Loucy (cell line): ENCODE measurements around the gene KIF18A.

ENCODE experiments used
- H2AFZ ChIP-seq: fragments of 200-600 bp; sonication (generic); 2 replicates; pipeline ENCODE4 v1.6.0; 2016; ENCODE audit warnings: antibody characterized with exemption, mild to moderate bottlenecking, low read length, moderate library complexity
- H3F3A ChIP-seq: fragments of 200-600 bp; 2 replicates; pipeline ENCODE4 v1.6.0; 2016; ENCODE audit warnings: antibody characterized with exemption, low read depth, mild to moderate bottlenecking
- H3K27me3 ChIP-seq: fragments of 200-600 bp; sonication (generic); 2 replicates; pipeline ENCODE4 v1.6.1; 2014; ENCODE audit warnings: low read length, mild to moderate bottlenecking; ENCODE audit not compliant: insufficient read depth, poor library complexity, severe bottlenecking
- H3K36me3 ChIP-seq: fragments of 200-600 bp; sonication (generic); 2 replicates; pipeline ENCODE4 v1.6.1; 2016; ENCODE audit warnings: low read length; ENCODE audit not compliant: insufficient read depth
- H3K4me1 ChIP-seq: fragments of 200-600 bp; sonication (generic); 2 replicates; pipeline ENCODE4 v1.5.1; 2014; ENCODE audit warnings: low read length, mild to moderate bottlenecking; ENCODE audit not compliant: insufficient read depth, poor library complexity, severe bottlenecking
- H3K4me2 ChIP-seq: fragments of 200-600 bp; sonication (generic); 2 replicates; pipeline ENCODE4 v1.6.0; 2014; ENCODE audit warnings: antibody characterized with exemption, low read length, low read depth, mild to moderate bottlenecking; ENCODE audit not compliant: poor library complexity, severe bottlenecking
- H3K4me3 ChIP-seq: fragments of 200-600 bp; sonication (generic); 2 replicates; pipeline ENCODE4 v1.5.1; 2014; ENCODE audit warnings: low read length, mild to moderate bottlenecking, mixed read lengths; ENCODE audit not compliant: poor library complexity, severe bottlenecking
- H3K79me2 ChIP-seq: fragments of 200-600 bp; sonication (generic); 2 replicates; pipeline ENCODE4 v1.6.1; 2014; ENCODE audit warnings: low read length; ENCODE audit not compliant: insufficient read depth
- H3K9ac ChIP-seq: fragments of 200-600 bp; sonication (generic); 2 replicates; pipeline ENCODE4 v1.6.0; 2014; ENCODE audit warnings: mild to moderate bottlenecking, low read depth, low read length, moderate library complexity; ENCODE audit not compliant: poor library complexity, severe bottlenecking
- H3K9me2 ChIP-seq: fragments of 200-600 bp; sonication (generic); replicated peaks from 2 replicates; pipeline ENCODE4 v1.6.1; 2016; ENCODE audit warnings: low read depth, low read length, mixed read lengths
- H3K9me3 ChIP-seq: fragments of 200-600 bp; sonication (generic); 2 replicates; pipeline ENCODE4 v1.6.1; 2014; ENCODE audit warnings: mild to moderate bottlenecking, antibody characterized with exemption, low read length, low read depth; ENCODE audit not compliant: insufficient read depth
- H4K20me1 ChIP-seq: fragments of 200-600 bp; sonication (generic); 2 replicates; pipeline ENCODE4 v1.6.0; 2014; ENCODE audit warnings: antibody characterized with exemption, low read length, mild to moderate bottlenecking; ENCODE audit not compliant: insufficient read depth, poor library complexity, severe bottlenecking
- CTCF ChIP-seq: fragments of 200-600 bp; sonication (generic); conservative IDR thresholded peaks from 2 replicates; pipeline ENCODE4 v1.5.1; 2014; ENCODE audit warnings: mild to moderate bottlenecking, antibody characterized with exemption, low read length
- EZH2phosphoT487 ChIP-seq: fragments of 200-600 bp; IDR thresholded peaks from 2 replicates; pipeline ENCODE4 v1.6.1; 2018; ENCODE audit warnings: antibody characterized with exemption, mild to moderate bottlenecking, moderate library complexity, borderline replicate concordance

The KIF18A gene

GRCh38 chr11:28009996-28010395, 98.0 kb downstream of the KIF18A start:
- H3K9me2 ChIP-seq, result no peaks in the 10 kb centered on the region
- no peak overlapping the region for H3K9ac ChIP-seq
- H3K9me3 ChIP-seq, result no peaks in the 10 kb centered on the region
- H2AFZ ChIP-seq, result no peak overlapping the region
- H3K79me2 ChIP-seq, result no peaks in the 10 kb centered on the region
- H3K4me3 ChIP-seq, result no peak overlapping the region
- H3F3A ChIP-seq, result no peaks in the 10 kb centered on the region
- no peak overlapping the region for H3K4me2 ChIP-seq
- no peaks in the 10 kb centered on the region for H3K4me1 ChIP-seq
- TF ChIP-seq EZH2phosphoT487 (no peak), CTCF (no peak)
- no peaks in the 10 kb centered on the region for H3K27me3 ChIP-seq
- no peaks in the 10 kb centered on the region for H3K36me3 ChIP-seq
- H4K20me1 ChIP-seq, result no peaks in the 10 kb centered on the region

- no peaks in the 10 kb centered on the region for H3K36me3 ChIP-seq
- no peak overlapping the region for H3K4me2 ChIP-seq
- no peaks in the 10 kb centered on the region for H3K4me1 ChIP-seq
- no peaks in the 10 kb centered on the region for H3F3A ChIP-seq
- no peak overlapping the region for H3K9ac ChIP-seq
- H3K27me3 ChIP-seq, result no peaks in the 10 kb centered on the region
- H3K9me2 ChIP-seq, result no peaks in the 10 kb centered on the region
- H3K79me2 ChIP-seq, result no peaks in the 10 kb centered on the region
- no peaks in the 10 kb centered on the region for H3K9me3 ChIP-seq
- TF ChIP-seq EZH2phosphoT487, result no peak
- no peak for TF ChIP-seq CTCF
- H3K4me3 ChIP-seq, result no peak overlapping the region
- no peaks in the 10 kb centered on the region for H4K20me1 ChIP-seq
- H2AFZ ChIP-seq, result no peak overlapping the region
These were observed 98.6 kb downstream of the KIF18A start for GRCh38 chr11:28009388-28009787.

DNA sequence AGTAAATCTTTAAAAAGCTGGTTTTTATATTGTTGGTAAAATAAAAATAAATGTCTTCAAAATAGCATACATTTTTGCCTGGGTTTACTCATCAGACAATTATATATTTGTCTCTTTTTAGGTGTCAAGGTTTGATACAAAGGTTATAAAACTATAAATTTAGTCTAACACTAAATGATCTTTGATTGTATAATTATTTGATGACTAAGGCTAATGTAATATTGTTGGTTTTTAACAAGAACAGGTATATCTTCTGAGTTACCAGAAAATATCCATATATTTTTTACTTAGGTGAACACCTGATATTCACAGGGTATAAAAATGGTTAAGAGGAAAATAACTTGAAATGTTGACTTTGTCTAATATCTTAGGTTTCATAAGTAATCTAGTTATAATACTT, 104.3 kb downstream of the KIF18A start:
- Histone ChIP-seq H3K4me1 (no peaks in the 10 kb centered on the region), H3K4me3 (no peak overlapping the region), H3K79me2 (no peaks in the 10 kb centered on the region), H3K36me3 (0 out of 2 replicates have a peak, but pooled peaks cover 3% of the 10 kb centered on the region), H3K9me3 (peaks cover 16% of the 10 kb centered on the region; the same call in 1 of the 2 replicates), H3K4me2 (no peak overlapping the region), H3K9me2 (no peaks in the 10 kb centered on the region), H2AFZ (no peak overlapping the region), H4K20me1 (no peaks in the 10 kb centered on the region), H3K9ac (no peak overlapping the region), H3K27me3 (no peaks in the 10 kb centered on the region), H3F3A (no peaks in the 10 kb centered on the region)
- TF ChIP-seq CTCF (no peak), EZH2phosphoT487 (no peak)
